Measurements from ENCODE around the gene PDK4.
"Not testable (repeated sequence)": the region's sequence is repeated elsewhere in the genome, so short reads cannot be mapped to it uniquely, and the experiment has no call there.

PDK4 gene

GRCh38 chr7:95605275-95605674 is 9.0 kb upstream of the PDK4 start:
- no peak for DNase-seq (ENCODE audit: insufficient read length, low spot score)
- FAIRE-seq, result no peak

- DNase-seq (ENCODE audit: insufficient read length, low spot score); FAIRE-seq: not testable (repeated sequence)
Measured at GRCh38 chr7:95604811-95605210, 8.5 kb upstream of the PDK4 start.

- DNase-seq (ENCODE audit: insufficient read length, low spot score); FAIRE-seq: not testable (repeated sequence)
Measured at GRCh38 chr7:95604397-95604796, 8.1 kb upstream of the PDK4 start.

- DNase-seq (ENCODE audit: insufficient read length, low spot score) (no peak), FAIRE-seq (no peak)
Measured at GRCh38 chr7:95602421-95602820, 6.1 kb upstream of the PDK4 start.

GRCh38 chr7:95601316-95601715 is 5.0 kb upstream of the PDK4 start:
- DNase-seq (ENCODE audit: insufficient read length, low spot score), result no peak

GRCh38 chr7:95599069-95599468 is 2.8 kb upstream of the PDK4 start:
- FAIRE-seq (no peak), DNase-seq (ENCODE audit: insufficient read length, low spot score) (no peak)

More at GRCh38 chr7:95601316-95601715, 5.0 kb upstream of the PDK4 start:
- no peak for FAIRE-seq

- DNase-seq (ENCODE audit: insufficient read length, low spot score), result no peak
Measured at GRCh38 chr7:95598511-95598910, 2.2 kb upstream of the PDK4 start.

GRCh38 chr7:95595746-95596197 is 544 bp downstream of the PDK4 start:
- DNase-seq (ENCODE audit: insufficient read length, low spot score), result no peak
- FAIRE-seq, result no peak

More at GRCh38 chr7:95598511-95598910, 2.2 kb upstream of the PDK4 start:
- FAIRE-seq, result no peak

GRCh38 chr7:95594185-95594584 is 2.1 kb downstream of the PDK4 start:
- no peak for FAIRE-seq
- no peak for DNase-seq (ENCODE audit: insufficient read length, low spot score)

GRCh38 chr7:95593343-95593742 is 3.0 kb downstream of the PDK4 start:
- DNase-seq (ENCODE audit: insufficient read length, low spot score) (no peak), FAIRE-seq (no peak)

- DNase-seq (ENCODE audit: insufficient read length, low spot score) (no peak), FAIRE-seq (no peak)
Measured at GRCh38 chr7:95592570-95592969, 3.7 kb downstream of the PDK4 start.

- FAIRE-seq (no peak), DNase-seq (ENCODE audit: insufficient read length, low spot score) (no peak)
Measured at GRCh38 chr7:95590387-95591248, 5.7 kb downstream of the PDK4 start.

GRCh38 chr7:95589766-95590165 is 6.5 kb downstream of the PDK4 start:
- no peak for FAIRE-seq

GRCh38 chr7:95589031-95589430 is 7.3 kb downstream of the PDK4 start:
- no peak for FAIRE-seq
- no peak for DNase-seq (ENCODE audit: insufficient read length, low spot score)

More at GRCh38 chr7:95589766-95590165, 6.5 kb downstream of the PDK4 start:
- no peak for DNase-seq (ENCODE audit: insufficient read length, low spot score)

GRCh38 chr7:95586951-95587301 is 9.4 kb downstream of the PDK4 start:
- FAIRE-seq (no peak), DNase-seq (ENCODE audit: insufficient read length, low spot score) (no peak)

GRCh38 chr7:95585426-95585789 is 10.9 kb downstream of the PDK4 start:
- DNase-seq (ENCODE audit: insufficient read length, low spot score), result no peak
- FAIRE-seq, result no peak

- FAIRE-seq, result no peak
- DNase-seq (ENCODE audit: insufficient read length, low spot score), result no peak
Measured at GRCh38 chr7:95584769-95585425, 11.4 kb downstream of the PDK4 start.

GRCh38 chr7:95583834-95584621 is 12.3 kb downstream of the PDK4 start:
- DNase-seq (ENCODE audit: insufficient read length, low spot score) (no peak), FAIRE-seq (no peak)

- DNase-seq (ENCODE audit: insufficient read length, low spot score) (no peak), FAIRE-seq (no peak)
Measured at GRCh38 chr7:95582578-95583293, 13.6 kb downstream of the PDK4 start.

GRCh38 chr7:95581467-95581866 is 14.8 kb downstream of the PDK4 start:
- no peak for DNase-seq (ENCODE audit: insufficient read length, low spot score)
- FAIRE-seq, result no peak

- FAIRE-seq (no peak), DNase-seq (ENCODE audit: insufficient read length, low spot score) (no peak)
Measured at GRCh38 chr7:95579318-95579717, 17.0 kb downstream of the PDK4 start.
